Esophagus muscularis mucosa (tissue), 4 donors: ENCODE results near the gene HPS1. TPM values are rescaled to one million over a fixed set of nuclear protein-coding genes. Genes with fewer than 3 reads are reported as not detected.

Experiments used
- DNase-seq: peaks from one replicate; pipeline ENCODE4 v3.0.0-alpha.2; 2017; ENCODE audit errors: extremely low spot score
- H3K27ac ChIP-seq, 4 donors: fragments of 200-600 bp; sonication (generic); replicated peaks in 1 of 4; 1 replicate in 3 of 4; 2 replicates in 1 of 4; pipeline ENCODE4 v1.5.1; 2016 to 2019; ENCODE audit warnings: mild to moderate bottlenecking in 1 of 4
- H3K27me3 ChIP-seq, 4 donors: fragments of 200-600 bp; sonication (generic); one replicate each; pipeline versions ENCODE4 v1.5.1 to v1.6.0; 2016 to 2019
- H3K36me3 ChIP-seq, 4 donors: fragments of 200-600 bp; sonication (generic); one replicate each; pipeline ENCODE4 v1.5.1; 2016 to 2019
- H3K4me1 ChIP-seq, 4 donors: fragments of 200-600 bp; sonication (generic); one replicate each; pipeline ENCODE4 v1.5.1; 2016 to 2019
- H3K4me3 ChIP-seq, 4 donors: fragments of 200-600 bp; sonication (generic); 1 replicate in 2 of 4; 2 replicates in 2 of 4; pipeline ENCODE4 v1.5.1; 2016 to 2019; ENCODE audit warnings: mild to moderate bottlenecking in 4 of 4, moderate library complexity in 1 of 4
- H3K9me3 ChIP-seq, 4 donors: fragments of 200-600 bp; sonication (generic); 1 replicate in 3 of 4; 2 replicates in 1 of 4; pipeline ENCODE4 v1.5.1; 2016 to 2019
- CTCF ChIP-seq, 3 experiments: fragments of 200-600 bp in 2 of 3; fragments of 450-650 bp in 1 of 3; sonication (generic) in 2 of 3; IDR thresholded peaks; one replicate each; pipeline ENCODE4 v1.5.1; 2017 to 2019; ENCODE audit warnings: antibody characterized with exemption in 3 of 3, mild to moderate bottlenecking in 2 of 3, moderate library complexity in 1 of 3
- EP300 ChIP-seq: sonication (generic); formaldehyde crosslinking; IDR thresholded peaks from one replicate; pipeline ENCODE4 v1.6.1; 2017; ENCODE audit warnings: antibody characterized with exemption
- POLR2A ChIP-seq: fragments of 450-650 bp; IDR thresholded peaks from one replicate; pipeline ENCODE4 v1.6.1; 2017; ENCODE audit warnings: antibody characterized with exemption, moderate library complexity, mild to moderate bottlenecking, low read depth
- POLR2AphosphoS5 ChIP-seq, 2 donors: sonication (generic); formaldehyde crosslinking; IDR thresholded peaks; one replicate each; pipeline ENCODE4 v1.6.1; 2017; ENCODE audit warnings: antibody characterized with exemption in 2 of 2
- WGBS: methylation state at CpG from one replicate; pipeline ENCODE4 v1.1.5; 2018; 5-methylcytosine and 5-hydroxymethylcytosine counted together
- intact Hi-C: fragments of 100-400 bp; cut with DNase I; formaldehyde crosslinking; loops from one replicate; pipeline ENCODE4 v1.15.1; 2023
- total RNA-seq, 4 donors: library from RNA; depleted of rRNA; stranded (reverse); fragments of >200 nt; gene quantifications; one replicate each; pipeline versions ENCODE4 v1.1.0 to v1.2.1, GENCODE V29; 2016

HPS1 gene
- total RNA-seq, 4 donors from 2014 or later: 49.7 to 76.1 (median 63.7) TPM

GRCh38 chr10:98487649-98488048 is 40.9 kb upstream of the HPS1 start:
- 86% methylated on average over 3 of the region's 3 CpGs for WGBS
- H3K4me3 ChIP-seq: no peak overlapping the region
- H3K4me1 ChIP-seq: no peaks in the 10 kb centered on the region
- H3K27ac ChIP-seq: no peak overlapping the region
- DNase-seq: no peak
- H3K9me3 ChIP-seq: peaks cover 0 to 7% (median 2%) of the 10 kb centered on the region in 4 donors
- TF ChIP-seq EP300 (no peak), CTCF (IDR thresholded peaks at IDR 0.05) (no peak), POLR2A (no peak), POLR2AphosphoS5 (IDR thresholded peaks at IDR 0.05) (no peak)
- peaks cover 0 to 19% (median 0%) of the 10 kb centered on the region in 4 donors for H3K36me3 ChIP-seq
- H3K27me3 ChIP-seq: no peaks in the 10 kb centered on the region
- intact Hi-C loops: no loop called here

- Histone ChIP-seq H3K27me3 (no peaks in the 10 kb centered on the region), H3K4me1 (no peaks in the 10 kb centered on the region), H3K27ac (no peak overlapping the region), H3K4me3 (no peak overlapping the region), H3K36me3 (peaks cover 0 to 23% (median 2%) of the 10 kb centered on the region in 4 donors), H3K9me3 (peaks cover 0 to 7% (median 2%) of the 10 kb centered on the region in 4 donors)
- no peak for DNase-seq
- WGBS: 84% methylated on average over 3 of the region's 3 CpGs
- no peak for TF ChIP-seq EP300
- TF ChIP-seq POLR2A: no peak
- no peak for TF ChIP-seq POLR2AphosphoS5 (IDR thresholded peaks at IDR 0.05)
- TF ChIP-seq CTCF (IDR thresholded peaks at IDR 0.05): no peak
- intact Hi-C loops: no loop called here
Observed at GRCh38 chr10:98486421-98486820, 39.7 kb upstream of the HPS1 start.

GRCh38 chr10:98485959-98486358 is 39.2 kb upstream of the HPS1 start:
- Histone ChIP-seq H3K4me3 (no peak overlapping the region), H3K27ac (no peak overlapping the region), H3K27me3 (no peaks in the 10 kb centered on the region), H3K36me3 (peaks cover 0 to 23% (median 2%) of the 10 kb centered on the region in 4 donors), H3K9me3 (peaks cover 0 to 7% (median 2%) of the 10 kb centered on the region in 4 donors), H3K4me1 (no peaks in the 10 kb centered on the region)
- 69% methylated on average over 2 of the region's 2 CpGs for WGBS
- intact Hi-C loops: no loop called here
- no peak for DNase-seq
- TF ChIP-seq EP300: no peak
- TF ChIP-seq POLR2AphosphoS5 (IDR thresholded peaks at IDR 0.05): no peak
- no peak for TF ChIP-seq CTCF (IDR thresholded peaks at IDR 0.05)

- TF ChIP-seq CTCF (IDR thresholded peaks at IDR 0.05): no peak
- TF ChIP-seq POLR2AphosphoS5 (IDR thresholded peaks at IDR 0.05): no peak
- no peak for TF ChIP-seq EP300
- no peak for TF ChIP-seq POLR2A
- Histone ChIP-seq H3K4me1 (no peaks in the 10 kb centered on the region), H3K27ac (no peak overlapping the region), H3K36me3 (peaks cover 0 to 10% (median 2%) of the 10 kb centered on the region in 4 donors), H3K4me3 (no peak overlapping the region), H3K9me3 (peaks cover 0 to 7% (median 2%) of the 10 kb centered on the region in 4 donors), H3K27me3 (no peaks in the 10 kb centered on the region)
- DNase-seq: no peak
- intact Hi-C loops: no loop called here
Observed at GRCh38 chr10:98483658-98484057, 36.9 kb upstream of the HPS1 start.

GRCh38 chr10:98482096-98482495 is 35.4 kb upstream of the HPS1 start:
- Histone ChIP-seq H3K9me3 (peaks cover 0 to 7% (median 2%) of the 10 kb centered on the region in 4 donors), H3K27me3 (no peaks in the 10 kb centered on the region), H3K36me3 (peaks cover 0 to 4% (median 2%) of the 10 kb centered on the region in 4 donors), H3K4me1 (no peaks in the 10 kb centered on the region), H3K27ac (no peak overlapping the region), H3K4me3 (no peak overlapping the region)
- intact Hi-C loops: no loop called here
- WGBS: 89% methylated on average over 2 of the region's 2 CpGs
- no peak for DNase-seq
- TF ChIP-seq POLR2AphosphoS5 (IDR thresholded peaks at IDR 0.05) (no peak), EP300 (no peak), POLR2A (no peak)
